SK-N-SH (cell line): Measurements from ENCODE around the gene GPER1. TPM values are rescaled to one million over a fixed set of nuclear protein-coding genes. Genes with fewer than 3 reads are reported as not detected.

Experiments
- CTCF ChIA-PET: fragments of 300-600, 350-600 bp; formaldehyde crosslinking; extraction: SDS; loops from one replicate; lab custom pipeline; 2021; lab: Yijun Ruan, JAX
- POLR2A ChIA-PET: fragments of 350-600 bp; sonication (Branson Sonifier 250); formaldehyde crosslinking; extraction: SDS; loops from one replicate; lab custom pipeline; 2020; ENCODE audit warnings: antibody characterized with exemption, inconsistent platforms; lab: Yijun Ruan, JAX
- DNase-seq: peaks from one replicate; pipeline ENCODE4 v3.0.0; 2012
- H2AFZ ChIP-seq: fragments of 200-600 bp; sonication (generic); 2 replicates; pipeline ENCODE4 v1.8.1; 2016; ENCODE audit warnings: antibody characterized with exemption, mild to moderate bottlenecking, low read depth
- H3F3A ChIP-seq: fragments of 200-600 bp; sonication (generic); replicated peaks from 2 replicates; pipeline ENCODE3; 2016; ENCODE audit warnings: antibody characterized with exemption, mild to moderate bottlenecking; ENCODE audit not compliant: insufficient read depth
- H3K27ac ChIP-seq, 2 experiments: fragments of 200-500 bp in 1 of 2; fragments of 200-600 bp in 1 of 2; sonication (Bioruptor generic) in 1 of 2; sonication (generic), shearing (Covaris generic) in 1 of 2; 2 replicates each; pipeline versions ENCODE4 v1.5.1 to v1.6.1; 2014 to 2016; ENCODE audit warnings: low read depth in 2 of 2, inconsistent platforms in 1 of 2, low read length in 1 of 2, mild to moderate bottlenecking in 1 of 2, mixed read lengths in 1 of 2
- H3K27me3 ChIP-seq: fragments of 200-600 bp; sonication (generic), shearing (Covaris generic); 2 replicates; pipeline ENCODE4 v1.6.1; 2016; ENCODE audit warnings: mixed run types; ENCODE audit not compliant: insufficient read depth
- H3K36me3 ChIP-seq, 2 experiments: fragments of 200-500 bp in 1 of 2; fragments of 200-600 bp in 1 of 2; sonication (Bioruptor generic) in 1 of 2; sonication (generic) in 1 of 2; replicated peaks in 1 of 2; 2 replicates each; pipeline versions ENCODE3 to v1.5.1; 2014 to 2016; ENCODE audit warnings: low read length in 1 of 2, mild to moderate bottlenecking in 1 of 2; ENCODE audit not compliant: insufficient read depth in 2 of 2, control insufficient read depth in 1 of 2
- H3K4me1 ChIP-seq, 2 experiments: fragments of 200-500 bp in 1 of 2; fragments of 200-600 bp in 1 of 2; sonication (Bioruptor generic) in 1 of 2; sonication (generic), shearing (Covaris generic) in 1 of 2; 2 replicates each; pipeline versions ENCODE4 v1.5.1 to v1.6.1; 2014 to 2016; ENCODE audit warnings: low read depth in 1 of 2, low read length in 1 of 2, mixed run types in 1 of 2; ENCODE audit not compliant: insufficient read depth in 2 of 2, control insufficient read depth in 1 of 2
- H3K4me2 ChIP-seq: fragments of 200-600 bp; sonication (generic), shearing (Covaris generic); 2 replicates; pipeline ENCODE4 v1.6.1; 2017; ENCODE audit warnings: mixed run types
- H3K4me3 ChIP-seq, 2 experiments: fragments of 200-500 bp in 1 of 2; fragments of 200-600 bp in 1 of 2; sonication (Bioruptor generic) in 1 of 2; sonication (generic), shearing (Covaris generic) in 1 of 2; 2 replicates each; pipeline versions ENCODE4 v1.5.1 to v1.8.1; 2014 to 2016; ENCODE audit warnings: low read depth in 2 of 2, inconsistent platforms in 1 of 2, low read length in 1 of 2, mild to moderate bottlenecking in 1 of 2, mixed read lengths in 1 of 2, moderate library complexity in 1 of 2
- H3K79me2 ChIP-seq: fragments of 200-600 bp; sonication (generic); 2 replicates; pipeline ENCODE4 v1.8.1; 2017; ENCODE audit warnings: mild to moderate bottlenecking; ENCODE audit not compliant: insufficient read depth
- H3K9ac ChIP-seq: fragments of 200-600 bp; sonication (generic); 2 replicates; pipeline ENCODE4 v1.6.1; 2017; ENCODE audit warnings: mixed run types
- H3K9me2 ChIP-seq: fragments of 200-600 bp; sonication (generic); 2 replicates; pipeline ENCODE4 v1.6.1; 2017; ENCODE audit warnings: mixed run types
- H3K9me3 ChIP-seq: fragments of 200-600 bp; sonication (generic); 2 replicates; pipeline ENCODE4 v1.6.1; 2017; ENCODE audit warnings: mixed run types, mild to moderate bottlenecking, moderate library complexity
- H4K20me1 ChIP-seq: fragments of 200-600 bp; sonication (generic); 2 replicates; pipeline ENCODE4 v1.6.1; 2017; ENCODE audit warnings: mild to moderate bottlenecking, mixed run types; ENCODE audit not compliant: insufficient read depth
- FOSL2 ChIP-seq: IDR thresholded peaks from 2 replicates; pipeline ENCODE4 v1.4.0; 2012; ENCODE audit warnings: low read depth, mild to moderate bottlenecking, moderate library complexity, borderline replicate concordance
- GABPA ChIP-seq: IDR thresholded peaks from 2 replicates; pipeline ENCODE4 v1.4.0; 2012; ENCODE audit warnings: low read depth, mild to moderate bottlenecking
- MEF2A ChIP-seq: IDR thresholded peaks from 2 replicates; pipeline ENCODE4 v1.4.0; 2012; ENCODE audit warnings: low read depth, borderline replicate concordance
- NRF1 ChIP-seq: IDR thresholded peaks from 2 replicates; pipeline ENCODE4 v1.6.1; 2012; ENCODE audit warnings: low read depth, mild to moderate bottlenecking, low read length
- POLR2AphosphoS5 ChIP-seq: IDR thresholded peaks from 2 replicates; pipeline ENCODE4 v1.6.1; 2012; ENCODE audit warnings: low read depth, low read length
- RCOR1 ChIP-seq: fragments of 150-350 bp; IDR thresholded peaks from 2 replicates; pipeline ENCODE4 v1.6.1; 2017; ENCODE audit warnings: antibody characterized with exemption, low read length
- RFX5 ChIP-seq: IDR thresholded peaks from 2 replicates; pipeline ENCODE4 v1.6.1; 2012; ENCODE audit warnings: mild to moderate bottlenecking, improper control_type of control experiment, low read length
- RXRA ChIP-seq: IDR thresholded peaks from 2 replicates; pipeline ENCODE4 v1.4.0; 2012; ENCODE audit warnings: low read depth, mild to moderate bottlenecking, borderline replicate concordance
- SIN3A ChIP-seq: IDR thresholded peaks from 2 replicates; pipeline ENCODE4 v1.6.1; 2012; ENCODE audit warnings: low read depth, mild to moderate bottlenecking, low read length, moderate library complexity, borderline replicate concordance
- SMC3 ChIP-seq: IDR thresholded peaks from 2 replicates; pipeline ENCODE4 v1.6.1; 2012; ENCODE audit warnings: low read depth, low read length, improper control_type of control experiment
- TCF12 ChIP-seq: IDR thresholded peaks from 2 replicates; pipeline ENCODE4 v1.4.0; 2012
- TEAD4 ChIP-seq: IDR thresholded peaks from 2 replicates; pipeline ENCODE4 v1.4.0; 2012; ENCODE audit warnings: mild to moderate bottlenecking, borderline replicate concordance; ENCODE audit not compliant: insufficient read depth
- YY1 ChIP-seq: IDR thresholded peaks from 2 replicates; pipeline ENCODE4 v1.4.0; 2012; ENCODE audit warnings: low read depth, mild to moderate bottlenecking
- whole genome bisulfite sequencing: methylation state at CpG from one replicate; pipeline ENCODE4 v1.1.6; 2017; ENCODE audit warnings: low lambda C conversion rate; 5-methylcytosine and 5-hydroxymethylcytosine counted together
- polyA plus RNA-seq, 3 experiments: library from polyadenylated mRNA; depleted of rRNA; stranded (reverse); fragments of >200 nt; gene quantifications; 2 replicates each; pipeline ENCODE4 v1.2.3, GENCODE V29; 2012
- TF ChIP-seq, protein P1 (sequence below): IDR thresholded peaks from 2 replicates; pipeline ENCODE4 v1.6.1; 2012; ENCODE audit warnings: mild to moderate bottlenecking, low read depth, low read length, moderate library complexity
- TF ChIP-seq, protein P2 (sequence below): IDR thresholded peaks from 2 replicates; pipeline ENCODE4 v1.4.0; 2012; ENCODE audit warnings: low read depth, borderline replicate concordance
- TF ChIP-seq, protein P3 (sequence below): IDR thresholded peaks from 2 replicates; pipeline ENCODE4 v1.4.0; 2012; ENCODE audit warnings: low read depth
- TF ChIP-seq, protein P4 (sequence below): fragments of 150-350 bp; IDR thresholded peaks from 2 replicates; pipeline ENCODE4 v1.6.1; 2016; ENCODE audit warnings: mild to moderate bottlenecking, low read depth, low read length

GPER1 gene
- polyA plus RNA-seq, 1 of the 3 experiments (the other 2 are of a cell fraction), result 6.4 TPM

DNA sequence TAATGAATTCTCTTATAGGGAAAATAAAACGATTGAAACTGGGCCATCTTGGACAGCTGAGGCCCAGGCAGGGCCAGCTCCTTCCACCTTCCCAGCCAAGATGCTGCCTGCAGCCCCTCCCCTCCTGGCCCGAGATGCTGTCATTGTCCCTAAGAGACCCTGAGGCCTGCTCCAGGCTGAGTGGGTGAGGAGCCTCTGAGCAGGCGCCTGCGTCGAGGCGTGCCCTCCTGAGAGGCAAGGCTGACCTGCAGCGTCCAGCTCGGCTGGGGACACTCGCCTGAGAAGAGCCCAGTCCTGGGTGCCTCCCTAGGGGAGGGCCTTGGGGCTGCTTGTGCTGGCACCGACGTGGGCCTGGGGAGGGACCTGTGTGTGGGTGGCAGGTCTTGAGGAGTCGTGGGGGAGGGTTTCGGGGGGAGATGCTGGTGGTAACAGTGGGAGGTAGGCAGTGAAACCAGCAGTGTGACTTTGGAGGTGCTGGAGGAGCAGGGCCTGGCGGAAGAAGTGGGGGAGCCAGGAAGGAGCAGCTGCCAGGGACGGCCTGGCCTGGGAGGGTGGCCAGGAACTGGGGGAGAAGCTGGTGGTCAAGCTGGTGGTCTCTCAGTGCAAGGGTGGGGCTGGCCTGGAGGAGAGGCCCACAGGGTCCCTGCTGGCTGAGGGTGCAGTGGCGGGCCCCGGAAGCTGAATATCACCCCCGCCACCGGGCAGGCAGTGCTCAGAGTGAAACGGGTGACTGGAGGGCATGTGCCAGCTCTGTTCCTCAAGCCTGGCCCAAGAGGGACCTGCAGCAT, 35.7 kb upstream of the GPER1 start:
- no peak overlapping the region for H3K4me3 ChIP-seq
- peaks cover 25% of the 10 kb centered on the region for H4K20me1 ChIP-seq
- H3K9ac ChIP-seq, result no peak overlapping the region
- TF ChIP-seq RCOR1 (no peak), SIN3A (no peak), NRF1 (no peak), MEF2A (no peak), TCF12 (no peak)
- TF ChIP-seq, protein P1, sequence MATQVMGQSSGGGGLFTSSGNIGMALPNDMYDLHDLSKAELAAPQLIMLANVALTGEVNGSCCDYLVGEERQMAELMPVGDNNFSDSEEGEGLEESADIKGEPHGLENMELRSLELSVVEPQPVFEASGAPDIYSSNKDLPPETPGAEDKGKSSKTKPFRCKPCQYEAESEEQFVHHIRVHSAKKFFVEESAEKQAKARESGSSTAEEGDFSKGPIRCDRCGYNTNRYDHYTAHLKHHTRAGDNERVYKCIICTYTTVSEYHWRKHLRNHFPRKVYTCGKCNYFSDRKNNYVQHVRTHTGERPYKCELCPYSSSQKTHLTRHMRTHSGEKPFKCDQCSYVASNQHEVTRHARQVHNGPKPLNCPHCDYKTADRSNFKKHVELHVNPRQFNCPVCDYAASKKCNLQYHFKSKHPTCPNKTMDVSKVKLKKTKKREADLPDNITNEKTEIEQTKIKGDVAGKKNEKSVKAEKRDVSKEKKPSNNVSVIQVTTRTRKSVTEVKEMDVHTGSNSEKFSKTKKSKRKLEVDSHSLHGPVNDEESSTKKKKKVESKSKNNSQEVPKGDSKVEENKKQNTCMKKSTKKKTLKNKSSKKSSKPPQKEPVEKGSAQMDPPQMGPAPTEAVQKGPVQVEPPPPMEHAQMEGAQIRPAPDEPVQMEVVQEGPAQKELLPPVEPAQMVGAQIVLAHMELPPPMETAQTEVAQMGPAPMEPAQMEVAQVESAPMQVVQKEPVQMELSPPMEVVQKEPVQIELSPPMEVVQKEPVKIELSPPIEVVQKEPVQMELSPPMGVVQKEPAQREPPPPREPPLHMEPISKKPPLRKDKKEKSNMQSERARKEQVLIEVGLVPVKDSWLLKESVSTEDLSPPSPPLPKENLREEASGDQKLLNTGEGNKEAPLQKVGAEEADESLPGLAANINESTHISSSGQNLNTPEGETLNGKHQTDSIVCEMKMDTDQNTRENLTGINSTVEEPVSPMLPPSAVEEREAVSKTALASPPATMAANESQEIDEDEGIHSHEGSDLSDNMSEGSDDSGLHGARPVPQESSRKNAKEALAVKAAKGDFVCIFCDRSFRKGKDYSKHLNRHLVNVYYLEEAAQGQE, result no peak
- TF ChIP-seq, protein P2, sequence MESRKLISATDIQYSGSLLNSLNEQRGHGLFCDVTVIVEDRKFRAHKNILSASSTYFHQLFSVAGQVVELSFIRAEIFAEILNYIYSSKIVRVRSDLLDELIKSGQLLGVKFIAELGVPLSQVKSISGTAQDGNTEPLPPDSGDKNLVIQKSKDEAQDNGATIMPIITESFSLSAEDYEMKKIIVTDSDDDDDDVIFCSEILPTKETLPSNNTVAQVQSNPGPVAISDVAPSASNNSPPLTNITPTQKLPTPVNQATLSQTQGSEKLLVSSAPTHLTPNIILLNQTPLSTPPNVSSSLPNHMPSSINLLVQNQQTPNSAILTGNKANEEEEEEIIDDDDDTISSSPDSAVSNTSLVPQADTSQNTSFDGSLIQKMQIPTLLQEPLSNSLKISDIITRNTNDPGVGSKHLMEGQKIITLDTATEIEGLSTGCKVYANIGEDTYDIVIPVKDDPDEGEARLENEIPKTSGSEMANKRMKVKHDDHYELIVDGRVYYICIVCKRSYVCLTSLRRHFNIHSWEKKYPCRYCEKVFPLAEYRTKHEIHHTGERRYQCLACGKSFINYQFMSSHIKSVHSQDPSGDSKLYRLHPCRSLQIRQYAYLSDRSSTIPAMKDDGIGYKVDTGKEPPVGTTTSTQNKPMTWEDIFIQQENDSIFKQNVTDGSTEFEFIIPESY, result no peak
- TF ChIP-seq, all 33 proteins: peak for 0
- DNase-seq, result no peak
- H3K4me1 ChIP-seq, result peaks cover 0 to 46% of the 10 kb centered on the region in 2 experiments; a peak in 1 of 4 replicates
- POLR2A ChIA-PET, result no interaction called here
- no peaks in the 10 kb centered on the region for H3F3A ChIP-seq
- 91% methylated on average over 16 of the region's 20 CpGs for WGBS
- H3K4me2 ChIP-seq, result no peak overlapping the region
- H3K9me3 ChIP-seq, result no peaks in the 10 kb centered on the region
- H2AFZ ChIP-seq, result no peak overlapping the region
- CTCF ChIA-PET, result interaction anchor here (1.0 to 27.8 kb wide), 6 partner anchors 15 to 124 kb away, joined by 3 to 756 read pairs (median 6); partner anchors contain the start of gene GPER1
- H3K27me3 ChIP-seq, result no peaks in the 10 kb centered on the region
- H3K9me2 ChIP-seq, result no peaks in the 10 kb centered on the region
- no peaks in the 10 kb centered on the region for H3K36me3 ChIP-seq
- H3K27ac ChIP-seq, result no peak overlapping the region
- no peaks in the 10 kb centered on the region; the same call in 1 of the 2 replicates for H3K79me2 ChIP-seq

DNA sequence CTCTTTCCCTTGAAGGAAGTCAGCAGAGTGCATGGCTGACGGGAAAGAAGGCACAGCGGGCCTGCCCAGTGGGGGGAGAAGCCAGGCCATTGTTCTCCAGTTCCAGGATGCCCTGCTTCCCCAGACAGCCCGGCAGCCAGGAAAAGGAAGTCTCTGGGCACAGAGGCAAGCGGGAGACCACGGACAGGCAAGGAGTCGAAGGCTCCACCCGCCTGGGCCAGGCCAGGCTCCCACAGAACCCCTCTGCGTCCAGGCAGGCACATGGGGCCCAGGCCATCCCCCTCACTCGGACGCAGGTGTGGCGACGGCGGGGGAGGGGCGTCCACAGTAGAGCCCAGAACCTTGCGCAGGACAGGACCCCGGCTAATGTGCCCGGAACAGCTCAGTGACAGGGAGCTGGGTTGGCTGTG, 34.9 kb upstream of the GPER1 start:
- Histone ChIP-seq H2AFZ (no peak overlapping the region), H3K9ac (no peak overlapping the region), H3K4me2 (no peak overlapping the region), H3K27ac (no peak overlapping the region), H3K9me2 (no peaks in the 10 kb centered on the region), H3K79me2 (no peaks in the 10 kb centered on the region; the same call in 1 of the 2 replicates), H3K9me3 (no peaks in the 10 kb centered on the region), H3K4me3 (no peak overlapping the region), H3K36me3 (peaks cover 0 to 3% of the 10 kb centered on the region in 2 experiments), H3K27me3 (no peaks in the 10 kb centered on the region), H3F3A (no peaks in the 10 kb centered on the region), H4K20me1 (peaks cover 25% of the 10 kb centered on the region), H3K4me1 (peaks cover 0 to 43% of the 10 kb centered on the region in 2 experiments; a peak in 1 of 4 replicates)
- CTCF ChIA-PET, result interaction anchor here (1.3 to 27.8 kb wide), 6 partner anchors 9 to 123 kb away, joined by 3 to 756 read pairs (median 16); partner anchors contain the start of gene GPR146
- 95% methylated on average over 9 of the region's 17 CpGs for WGBS
- POLR2A ChIA-PET, result interaction anchor here (1.3 kb wide), 1 partner anchor 78 kb away, joined by 3 read pairs; the partner anchor contains the start of gene COX19
- no peak for DNase-seq
- TF ChIP-seq, protein P3, sequence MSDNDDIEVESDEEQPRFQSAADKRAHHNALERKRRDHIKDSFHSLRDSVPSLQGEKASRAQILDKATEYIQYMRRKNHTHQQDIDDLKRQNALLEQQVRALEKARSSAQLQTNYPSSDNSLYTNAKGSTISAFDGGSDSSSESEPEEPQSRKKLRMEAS, result no peak
- TF ChIP-seq YY1 (no peak), SMC3 (no peak), TEAD4 (no peak), POLR2AphosphoS5 (no peak), RXRA (no peak), GABPA (no peak), NRF1 (no peak), FOSL2 (no peak), RFX5 (no peak)
- TF ChIP-seq, protein P4, sequence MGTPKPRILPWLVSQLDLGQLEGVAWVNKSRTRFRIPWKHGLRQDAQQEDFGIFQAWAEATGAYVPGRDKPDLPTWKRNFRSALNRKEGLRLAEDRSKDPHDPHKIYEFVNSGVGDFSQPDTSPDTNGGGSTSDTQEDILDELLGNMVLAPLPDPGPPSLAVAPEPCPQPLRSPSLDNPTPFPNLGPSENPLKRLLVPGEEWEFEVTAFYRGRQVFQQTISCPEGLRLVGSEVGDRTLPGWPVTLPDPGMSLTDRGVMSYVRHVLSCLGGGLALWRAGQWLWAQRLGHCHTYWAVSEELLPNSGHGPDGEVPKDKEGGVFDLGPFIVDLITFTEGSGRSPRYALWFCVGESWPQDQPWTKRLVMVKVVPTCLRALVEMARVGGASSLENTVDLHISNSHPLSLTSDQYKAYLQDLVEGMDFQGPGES, result no peak
- TF ChIP-seq, protein P2, result no peak
